Hepatic stellate cell (primary cell): ENCODE measurements around the gene LUZP1.
"Not testable (repeated sequence)": the region's sequence is repeated elsewhere in the genome, so short reads cannot be mapped to it uniquely, and the experiment has no call there.

ENCODE experiments used
- DNase-seq: peaks from one replicate; pipeline ENCODE4 v3.0.0; 2011; ENCODE audit warnings: low spot score

Gene LUZP1

GRCh38 chr1:23168445-23169194 lies at the start of gene LUZP1:
Gene LUZP1, minus strand, starts transcription at chr1:23168856.
- peak; percentile 75 for DNase-seq

- no peak for DNase-seq
Measured at GRCh38 chr1:23217421-23218115, 48.9 kb upstream of the LUZP1 start, which contains the start of gene HTR1D. Gene HTR1D, minus strand, starts transcription at chr1:23217502. Its CDS starts 23,283 bp downstream, at chr1:23194219.

- no peak for DNase-seq
Measured at GRCh38 chr1:23216771-23217420, 48.2 kb upstream of the LUZP1 start.

- DNase-seq = no peak
Measured at GRCh38 chr1:23215751-23216449, 47.2 kb upstream of the LUZP1 start.

GRCh38 chr1:23215291-23215690 lies 46.6 kb upstream of the LUZP1 start:
- DNase-seq = no peak

- no peak for DNase-seq
Measured at GRCh38 chr1:23214640-23215039, 46.0 kb upstream of the LUZP1 start.

GRCh38 chr1:23211955-23212354 lies 43.3 kb upstream of the LUZP1 start:
- no peak for DNase-seq

GRCh38 chr1:23210963-23211362 lies 42.3 kb upstream of the LUZP1 start:
- DNase-seq = no peak

- no peak for DNase-seq
Measured at GRCh38 chr1:23210351-23210785, 41.7 kb upstream of the LUZP1 start.

GRCh38 chr1:23209770-23210169 lies 41.1 kb upstream of the LUZP1 start:
- DNase-seq = no peak

GRCh38 chr1:23208527-23208926 lies 39.9 kb upstream of the LUZP1 start:
- DNase-seq = no peak

- not testable (repeated sequence) for DNase-seq
Measured at GRCh38 chr1:23207733-23208132, 39.1 kb upstream of the LUZP1 start.

- DNase-seq = peak; percentile 40
Measured at GRCh38 chr1:23202263-23202749, 33.6 kb upstream of the LUZP1 start.

GRCh38 chr1:23200883-23201282 lies 32.2 kb upstream of the LUZP1 start:
- peak; percentile 33 for DNase-seq

- DNase-seq = peak; percentile 77
Measured at GRCh38 chr1:23198373-23198772, 29.7 kb upstream of the LUZP1 start.

- peak; percentile 86 for DNase-seq
Measured at GRCh38 chr1:23196627-23197328, 28.1 kb upstream of the LUZP1 start.

- peak; percentile 89 for DNase-seq
Measured at GRCh38 chr1:23194119-23194984, 25.7 kb upstream of the LUZP1 start.

GRCh38 chr1:23193391-23194118 lies 24.9 kb upstream of the LUZP1 start:
- no peak for DNase-seq

GRCh38 chr1:23191199-23191598 lies 22.5 kb upstream of the LUZP1 start:
- no peak for DNase-seq
